Thymus (tissue), 11 donors: Measurements from ENCODE around the gene CENPO. TPM values are rescaled to one million over a fixed set of nuclear protein-coding genes. Genes with fewer than 3 reads are reported as not detected.

ENCODE experiments used
- DNase-seq, 9 donors: peaks; one replicate each; pipeline ENCODE4 v3.0.0-alpha.2; 2013; ENCODE audit warnings: low spot score in 9 of 9, low read depth in 6 of 9, missing footprints in 1 of 9
- H3K27ac ChIP-seq, 2 donors: one replicate each; pipeline ENCODE4 v1.5.1; 2013; ENCODE audit warnings: control low read depth in 1 of 2, low read depth in 1 of 2, low read length in 1 of 2, mild to moderate bottlenecking in 1 of 2, moderate library complexity in 1 of 2
- H3K27me3 ChIP-seq, 2 donors: one replicate each; pipeline ENCODE4 v1.5.1; 2013; ENCODE audit warnings: low read length in 1 of 2; ENCODE audit not compliant: control insufficient read depth in 2 of 2, insufficient read depth in 1 of 2
- H3K36me3 ChIP-seq, 2 donors: one replicate each; pipeline ENCODE4 v1.5.1; 2013; ENCODE audit warnings: low read length in 1 of 2, mild to moderate bottlenecking in 1 of 2, moderate library complexity in 1 of 2; ENCODE audit not compliant: control insufficient read depth in 2 of 2, insufficient read depth in 2 of 2
- H3K4me1 ChIP-seq, 2 donors: one replicate each; pipeline ENCODE4 v1.5.1; 2013; ENCODE audit warnings: low read length in 2 of 2; ENCODE audit not compliant: control insufficient read depth in 2 of 2, insufficient read depth in 2 of 2
- H3K4me3 ChIP-seq, 2 donors: one replicate each; pipeline ENCODE4 v1.5.1; 2013; ENCODE audit warnings: low read length in 2 of 2, control low read depth in 1 of 2, mild to moderate bottlenecking in 1 of 2
- H3K9me3 ChIP-seq, 2 donors: one replicate each; pipeline ENCODE4 v1.5.1; 2013; ENCODE audit warnings: low read length in 1 of 2, mild to moderate bottlenecking in 1 of 2; ENCODE audit not compliant: control insufficient read depth in 2 of 2, insufficient read depth in 1 of 2
- WGBS: extraction: QIAGEN DNeasy Blood & Tissue Kit; methylation state at CpG from one replicate; pipeline ENCODE4 v1.1.7; 2013; 5-methylcytosine and 5-hydroxymethylcytosine counted together
- polyA plus RNA-seq: library from polyadenylated mRNA; stranded (reverse); fragments of 200-250 nt; gene quantifications from one replicate; pipeline ENCODE4 v1.2.3, GENCODE V29; 2013
- total RNA-seq: library from RNA; stranded (reverse); fragments of 120-200 nt; gene quantifications from one replicate; pipeline ENCODE4 v1.2.4, GENCODE V29; 2013
- donor health status: healthy.

The CENPO gene
- total and polyA plus RNA-seq, 2 donors: 2.5 to 15.1 TPM

DNA sequence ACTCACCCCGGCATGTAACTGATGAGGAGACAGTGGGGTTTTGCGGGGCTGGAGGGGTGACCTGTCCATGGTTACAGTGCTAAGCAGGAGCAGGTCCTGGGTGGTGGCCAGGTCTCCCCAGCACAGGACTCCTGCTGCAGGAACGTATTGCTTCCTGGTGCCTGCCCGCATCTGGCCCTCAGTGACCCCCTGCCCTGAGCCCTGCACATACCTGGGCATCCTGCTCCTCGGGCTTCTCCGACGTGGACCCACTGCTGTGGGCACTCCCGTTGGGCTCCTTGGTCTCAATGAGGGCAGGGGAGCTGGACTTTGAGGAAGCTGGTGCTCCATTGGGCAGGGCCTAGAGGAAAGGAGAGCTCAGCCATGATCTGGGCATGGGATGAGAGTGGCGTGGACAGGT, 43.5 kb downstream of the CENPO start:
- DNase-seq: no peak
- Histone ChIP-seq H3K36me3 (peaks cover 18 to 35% of the 10 kb centered on the region in 2 donors), H3K4me1 (peaks cover 0 to 4% of the 10 kb centered on the region in 2 donors), H3K27ac (no peak overlapping the region), H3K4me3 (no peak overlapping the region), H3K27me3 (no peaks in the 10 kb centered on the region), H3K9me3 (no peaks in the 10 kb centered on the region)
- WGBS: 97% methylated on average over 9 of the region's 9 CpGs

DNA sequence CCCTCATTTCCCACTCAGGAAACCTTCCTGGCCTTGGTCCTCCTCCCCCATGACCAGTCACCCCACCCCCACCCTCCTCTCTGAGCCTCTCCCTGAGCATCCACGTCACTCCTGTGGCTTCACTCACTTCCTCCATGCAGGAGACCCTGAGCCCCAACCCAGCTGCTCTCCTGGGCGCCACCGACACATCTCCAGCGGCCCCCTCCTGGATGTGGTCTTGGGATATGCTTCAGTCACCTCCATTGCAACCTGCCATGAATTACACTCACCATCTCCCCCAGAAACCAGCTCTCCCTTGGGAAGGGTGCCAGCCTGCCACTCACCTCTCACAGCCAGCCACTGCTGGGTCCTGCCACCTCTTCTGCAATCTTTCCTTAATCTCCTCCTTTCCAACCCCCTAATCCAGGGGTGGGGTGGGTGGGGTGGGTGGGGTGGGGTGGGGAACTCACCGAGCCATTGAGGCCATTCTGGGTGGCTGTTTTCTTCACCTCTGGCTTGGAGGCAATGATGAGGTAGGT, 44.8 kb downstream of the CENPO start:
- peaks cover 18 to 39% of the 10 kb centered on the region in 2 donors for H3K36me3 ChIP-seq
- 92% methylated on average over 5 of the region's 5 CpGs for WGBS
- no peak overlapping the region for H3K4me3 ChIP-seq
- DNase-seq: no peak
- no peak overlapping the region for H3K27ac ChIP-seq
- no peaks in the 10 kb centered on the region for H3K4me1 ChIP-seq
- H3K27me3 ChIP-seq: no peaks in the 10 kb centered on the region
- H3K9me3 ChIP-seq: no peaks in the 10 kb centered on the region

GRCh38 chr2:24838541-24838940, 45.3 kb downstream of the CENPO start:
- DNase-seq: no peak
- H3K4me3 ChIP-seq: no peak overlapping the region
- no peaks in the 10 kb centered on the region for H3K4me1 ChIP-seq
- no peaks in the 10 kb centered on the region for H3K27me3 ChIP-seq
- peaks cover 18 to 39% of the 10 kb centered on the region in 2 donors for H3K36me3 ChIP-seq
- H3K27ac ChIP-seq: no peak overlapping the region
- no peaks in the 10 kb centered on the region for H3K9me3 ChIP-seq
- WGBS: 96% methylated on average over 18 of the region's 18 CpGs

- Histone ChIP-seq H3K27me3 (no peaks in the 10 kb centered on the region), H3K36me3 (peaks cover 18 to 36% of the 10 kb centered on the region in 2 donors), H3K9me3 (no peaks in the 10 kb centered on the region), H3K27ac (no peak overlapping the region), H3K4me1 (no peaks in the 10 kb centered on the region), H3K4me3 (no peak overlapping the region)
- no peak for DNase-seq
- WGBS: 97% methylated on average over 15 of the region's 15 CpGs
Observed at GRCh38 chr2:24839729-24840128, 46.5 kb downstream of the CENPO start.

DNA sequence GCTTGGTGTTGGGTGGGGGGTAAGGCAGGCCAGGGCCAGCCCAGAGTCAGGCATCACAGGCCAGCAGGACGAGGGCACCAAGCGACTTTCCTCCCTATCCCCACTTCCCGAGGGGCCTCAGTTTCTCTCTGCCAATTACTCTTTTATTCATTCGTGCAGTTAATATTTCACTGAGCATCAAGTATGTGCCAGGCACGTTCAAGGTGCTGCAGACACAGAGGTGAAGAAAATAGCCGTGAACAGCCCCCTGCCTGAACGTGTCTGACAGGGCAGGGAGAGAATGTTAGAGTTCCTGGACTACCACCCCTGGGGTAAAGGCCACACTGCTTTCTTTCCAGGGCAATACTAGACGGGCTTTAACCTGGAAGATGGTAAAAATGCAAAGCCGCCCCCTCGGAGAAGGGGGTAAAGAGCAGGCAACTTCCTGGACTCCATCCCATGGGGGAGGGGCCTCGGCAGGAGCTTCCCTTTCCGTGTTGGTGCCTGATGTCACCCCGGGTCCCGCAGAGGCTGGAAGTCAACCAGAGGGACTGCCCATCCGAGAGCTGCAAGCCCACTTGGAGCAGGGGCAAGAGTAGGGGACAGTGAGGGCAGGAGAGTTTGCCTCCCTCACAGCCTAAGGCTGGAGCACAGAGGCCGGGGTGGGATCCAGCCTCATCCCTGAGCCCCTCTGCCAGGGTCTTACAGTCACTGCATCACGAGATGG, 47.1 kb downstream of the CENPO start:
- H3K9me3 ChIP-seq: no peaks in the 10 kb centered on the region
- no peaks in the 10 kb centered on the region for H3K27me3 ChIP-seq
- H3K4me1 ChIP-seq: no peaks in the 10 kb centered on the region
- H3K27ac ChIP-seq: no peak overlapping the region
- WGBS: 94% methylated on average over 17 of the region's 17 CpGs
- no peak for DNase-seq
- H3K36me3 ChIP-seq: peaks cover 18 to 34% of the 10 kb centered on the region in 2 donors
- H3K4me3 ChIP-seq: no peak overlapping the region

DNA sequence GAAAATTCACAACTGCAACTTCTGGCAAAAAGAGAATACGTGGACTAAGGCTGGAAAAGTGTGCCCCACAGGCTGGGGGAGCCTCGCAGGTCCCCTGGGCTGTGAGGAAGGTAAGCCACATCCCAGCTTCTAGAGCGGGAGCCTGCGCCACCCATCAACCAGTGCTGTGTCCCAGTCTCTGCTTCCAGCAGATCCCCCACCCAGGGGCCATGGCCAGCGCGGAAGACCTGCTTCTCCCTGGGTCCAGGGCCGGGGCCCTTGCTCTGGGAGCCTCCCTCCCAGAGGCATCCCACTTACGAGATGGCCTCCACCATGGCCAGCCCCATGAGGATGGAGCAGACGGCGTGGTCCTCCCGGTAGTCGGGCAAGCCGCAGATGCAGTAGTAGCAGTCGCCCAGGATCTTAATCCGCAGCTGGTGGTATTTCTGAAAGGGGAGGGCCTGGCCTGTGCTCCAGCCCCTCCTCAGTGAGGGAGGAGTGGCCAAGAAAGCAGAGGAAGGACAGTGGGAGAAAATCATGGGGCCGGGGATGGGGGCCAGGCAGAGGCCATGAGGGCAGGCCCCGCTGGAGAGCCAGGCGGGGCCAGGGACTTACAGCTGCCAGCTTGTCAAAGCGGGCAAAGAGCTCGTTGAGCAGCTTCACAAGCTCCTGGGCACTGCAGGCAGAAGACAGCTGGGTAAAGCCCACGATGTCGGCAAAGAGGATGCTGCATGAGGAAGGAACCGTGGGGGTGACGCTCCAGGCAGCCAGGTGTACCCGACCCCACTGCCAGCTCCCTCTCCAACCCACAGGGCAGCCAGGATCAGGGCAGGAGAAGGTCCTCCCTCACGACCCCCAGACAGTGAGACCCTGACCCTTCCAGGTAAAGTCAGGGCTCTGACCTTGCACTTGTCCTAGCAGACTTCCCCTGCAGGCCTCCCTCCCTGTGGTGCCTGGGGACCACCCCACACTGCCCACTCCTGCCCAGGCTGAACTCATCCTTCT, 48.0 kb downstream of the CENPO start:
- Histone ChIP-seq H3K4me3 (no peak overlapping the region), H3K4me1 (no peaks in the 10 kb centered on the region), H3K9me3 (peaks cover 0 to 6% of the 10 kb centered on the region in 2 donors), H3K27ac (no peak overlapping the region), H3K36me3 (peaks cover 18 to 31% of the 10 kb centered on the region in 2 donors), H3K27me3 (no peaks in the 10 kb centered on the region)
- WGBS: 94% methylated on average over 26 of the region's 26 CpGs
- no peak for DNase-seq

DNA sequence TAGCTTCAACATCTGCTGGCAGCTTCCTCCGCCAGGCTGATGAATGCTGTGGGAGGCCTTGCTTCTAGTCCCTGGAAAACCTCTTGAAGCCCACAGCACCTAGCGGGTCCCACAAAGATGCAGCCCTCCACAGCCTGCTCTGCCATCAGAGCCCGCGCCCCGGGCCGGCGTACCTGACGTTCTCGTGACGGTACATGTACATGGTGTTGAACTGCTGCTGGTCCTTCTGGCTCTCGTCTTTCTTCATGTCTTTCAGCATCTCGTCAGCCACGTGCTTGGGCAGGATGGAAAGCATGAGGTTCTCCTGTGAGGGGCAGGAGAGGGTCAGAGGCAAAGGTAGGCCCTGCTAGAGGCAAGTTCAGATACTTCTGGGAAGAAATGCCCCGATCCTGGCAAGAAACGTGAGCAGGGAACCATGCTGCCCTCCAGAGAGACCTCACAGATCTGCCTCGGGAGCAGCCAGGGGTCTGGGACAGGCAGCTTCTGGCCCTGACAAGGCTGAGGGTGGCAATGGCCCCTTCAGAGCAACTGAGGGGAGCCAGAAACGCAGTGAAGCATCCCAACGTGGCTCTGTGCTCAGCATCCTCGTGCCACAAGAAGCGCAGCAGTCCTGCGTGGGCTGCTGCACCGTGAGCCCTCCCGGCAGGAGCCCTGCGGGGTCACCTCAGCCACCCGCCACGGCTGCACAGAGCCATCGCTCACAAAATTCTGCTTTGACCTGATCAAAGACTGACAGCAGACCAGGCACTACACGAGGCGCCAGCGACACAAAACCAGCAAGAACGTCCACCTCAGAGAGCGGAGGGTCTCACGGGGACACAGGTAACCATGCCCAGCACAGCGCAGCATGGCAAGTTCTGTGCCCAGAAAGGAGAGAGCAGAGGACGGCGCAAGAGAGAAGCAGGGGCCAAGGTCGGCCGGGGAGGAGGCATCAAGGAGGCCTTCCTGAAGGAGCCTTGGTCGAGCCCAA, 49.1 kb downstream of the CENPO start:
- Histone ChIP-seq H3K4me3 (no peak overlapping the region), H3K4me1 (no peaks in the 10 kb centered on the region), H3K9me3 (peaks cover 0 to 8% of the 10 kb centered on the region in 2 donors), H3K36me3 (peaks cover 9 to 31% of the 10 kb centered on the region in 2 donors), H3K27me3 (no peaks in the 10 kb centered on the region), H3K27ac (no peak overlapping the region)
- no peak for DNase-seq
- WGBS: 99% methylated on average over 39 of the region's 39 CpGs

DNA sequence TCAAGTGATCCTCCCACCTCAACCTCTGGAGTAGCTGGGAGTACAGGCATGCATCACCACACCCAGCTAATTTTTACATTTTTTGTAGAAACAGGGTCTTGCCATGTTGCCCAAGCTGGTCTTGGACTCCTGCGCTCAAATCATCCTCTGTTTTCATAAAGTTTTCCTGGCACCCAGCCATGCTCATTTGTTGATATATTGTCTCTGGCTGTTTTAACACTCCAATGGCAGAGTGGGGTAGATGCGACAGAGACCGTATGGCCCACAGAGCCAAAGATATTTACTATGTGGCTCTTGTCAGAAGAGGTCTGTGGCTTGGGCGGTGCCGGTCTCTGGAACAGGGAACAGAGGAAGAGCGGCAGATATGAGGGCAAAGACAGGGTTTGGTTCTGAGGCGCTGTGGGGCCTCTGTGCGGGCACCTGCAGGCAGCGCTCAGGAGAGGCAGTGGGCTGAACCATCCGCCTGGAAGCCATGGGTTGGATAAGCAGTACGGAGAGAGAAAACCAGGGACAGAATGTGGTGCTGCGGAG, 50.2 kb downstream of the CENPO start:
- Histone ChIP-seq H3K4me1 (no peaks in the 10 kb centered on the region), H3K27ac (no peak overlapping the region), H3K27me3 (no peaks in the 10 kb centered on the region), H3K4me3 (no peak overlapping the region), H3K36me3 (peaks cover 6 to 25% of the 10 kb centered on the region in 2 donors), H3K9me3 (peaks cover 0 to 17% of the 10 kb centered on the region in 2 donors)
- WGBS: 99% methylated on average over 12 of the region's 12 CpGs
- no peak for DNase-seq
